HG03565 (cell line): ENCODE results near the gene ELOB.

ENCODE experiments used
- ATAC-seq: cut with Tn5 transposase; IDR thresholded peaks from one replicate; pipeline ENCODE4 v1.9.1; 2021; ENCODE audit warnings: mild to moderate bottlenecking, moderate library complexity; ENCODE audit not compliant: unreplicated experiment

The ELOB gene

GRCh38 chr16:2811703-2812471 lies 34.8 kb upstream of the ELOB start:
- ATAC-seq: no peak

GRCh38 chr16:2810651-2811050 lies 33.6 kb upstream of the ELOB start:
- no peak for ATAC-seq

- ATAC-seq: no peak
Measured at GRCh38 chr16:2809149-2809760, 32.2 kb upstream of the ELOB start.

GRCh38 chr16:2808181-2808580 lies 31.1 kb upstream of the ELOB start:
- no peak for ATAC-seq

GRCh38 chr16:2806286-2806685 lies 29.2 kb upstream of the ELOB start:
- no peak for ATAC-seq

GRCh38 chr16:2804728-2805127 lies 27.6 kb upstream of the ELOB start:
- no peak for ATAC-seq

GRCh38 chr16:2803545-2804195 lies 26.6 kb upstream of the ELOB start:
- no peak for ATAC-seq

GRCh38 chr16:2799859-2800226 lies 22.8 kb upstream of the ELOB start:
- ATAC-seq: no peak

GRCh38 chr16:2799205-2799858 lies 22.3 kb upstream of the ELOB start:
- no peak for ATAC-seq

GRCh38 chr16:2798723-2799204 lies 21.7 kb upstream of the ELOB start:
- no peak for ATAC-seq

GRCh38 chr16:2795395-2796143 lies 18.5 kb upstream of the ELOB start:
- ATAC-seq: no peak

GRCh38 chr16:2792940-2793339 lies 15.9 kb upstream of the ELOB start:
- ATAC-seq: no peak

GRCh38 chr16:2791174-2791573 lies 14.1 kb upstream of the ELOB start:
- ATAC-seq: no peak

GRCh38 chr16:2790631-2791030 lies 13.6 kb upstream of the ELOB start:
- ATAC-seq: no peak

- ATAC-seq: no peak
Measured at GRCh38 chr16:2787961-2788360, 10.9 kb upstream of the ELOB start.

- ATAC-seq: no peak
Measured at GRCh38 chr16:2787406-2787805, 10.3 kb upstream of the ELOB start, which contains the start of gene PRSS33. Gene PRSS33 (minus strand): TSS chr16:2787560. CDS start chr16:2786547, 1,013 bp downstream.

- ATAC-seq: no peak
Measured at GRCh38 chr16:2786826-2787151, 9.7 kb upstream of the ELOB start.

- ATAC-seq: no peak
Measured at GRCh38 chr16:2786061-2786825, 9.2 kb upstream of the ELOB start.

GRCh38 chr16:2785101-2785991 lies 8.3 kb upstream of the ELOB start:
- no peak for ATAC-seq
